Measurements from ENCODE around the gene LRMDA. TPM values are rescaled to one million over a fixed set of nuclear protein-coding genes. Genes with fewer than 3 reads are reported as not detected.

Gene LRMDA
- total RNA-seq, 5 donors from 2014 or later (not counting 1 experiment from before 2014, with no cell fraction given): 0.30 to 1.2 TPM; not detected in 3

DNA sequence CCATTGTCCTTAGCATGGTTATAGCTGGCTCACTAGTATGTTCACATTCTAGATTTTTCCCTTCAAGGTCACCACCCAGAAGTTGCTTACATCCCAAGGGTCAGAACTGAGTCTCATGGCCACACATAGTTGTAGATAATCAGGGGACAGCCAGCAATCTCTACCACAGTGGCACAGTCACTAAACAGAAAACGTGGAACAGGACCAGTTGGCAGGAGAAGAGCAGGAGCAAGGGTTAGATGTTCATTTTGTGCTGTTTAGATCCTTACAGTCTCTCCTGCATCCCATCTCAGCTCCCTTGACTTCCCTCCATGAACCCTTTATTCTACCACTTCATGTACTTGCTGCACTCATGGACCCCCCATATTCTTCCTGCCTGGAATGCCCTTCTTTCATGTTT lies 73.9 kb downstream of the LRMDA start:
- no peak overlapping the region for H3K4me3 ChIP-seq (ENCODE audit: control insufficient read depth in 1 of 2, extremely low read depth in 1 of 2, low read length in 1 of 2)
- DNase-seq (no peak), ATAC-seq (replicated peaks in 1 of 4) (no peak)
- Mint-ChIP-seq H3K36me3 (no peaks in the 10 kb centered on the region), H3K9me3 (no peaks in the 10 kb centered on the region), H3K4me3 (no peak overlapping the region), H3K4me1 (peaks cover 0 to 8% (median 2%) of the 10 kb centered on the region in 3 donors), H3K27ac (no peak overlapping the region), H3K27me3 (peaks cover 3% of the 10 kb centered on the region in 2 donors)
- no peaks in the 10 kb centered on the region for H3K27me3 ChIP-seq (replicated peaks in 1 of 2; ENCODE audit: control insufficient read depth in 2 of 2, extremely low read depth in 1 of 2, insufficient read depth in 2 of 2, low read length in 1 of 2)
- no peaks in the 10 kb centered on the region for H3K36me3 ChIP-seq (ENCODE audit: control insufficient read depth in 2 of 2, extremely low read depth in 1 of 2, insufficient read depth in 1 of 2, low read length in 1 of 2)
- ChIA-PET CTCF (interaction anchor here in 1 of 2 donors (0.6 kb wide), 1 partner anchor 9 kb away, joined by 5 read pairs; no protein-coding TSS in a partner anchor), POLR2A (no interaction called here)
- no peak overlapping the region for H3K27ac ChIP-seq (ENCODE audit: low read length)
- no peaks in the 10 kb centered on the region for H3K4me1 ChIP-seq (ENCODE audit: control insufficient read depth in 1 of 2, extremely low read depth in 1 of 2, insufficient read depth in 2 of 2, low read length in 2 of 2)
- no CpG with 5 or more reads among the region's 1 CpG for WGBS (ENCODE audit: insufficient coverage)
- H3K9me3 ChIP-seq: no peaks in the 10 kb centered on the region

DNA sequence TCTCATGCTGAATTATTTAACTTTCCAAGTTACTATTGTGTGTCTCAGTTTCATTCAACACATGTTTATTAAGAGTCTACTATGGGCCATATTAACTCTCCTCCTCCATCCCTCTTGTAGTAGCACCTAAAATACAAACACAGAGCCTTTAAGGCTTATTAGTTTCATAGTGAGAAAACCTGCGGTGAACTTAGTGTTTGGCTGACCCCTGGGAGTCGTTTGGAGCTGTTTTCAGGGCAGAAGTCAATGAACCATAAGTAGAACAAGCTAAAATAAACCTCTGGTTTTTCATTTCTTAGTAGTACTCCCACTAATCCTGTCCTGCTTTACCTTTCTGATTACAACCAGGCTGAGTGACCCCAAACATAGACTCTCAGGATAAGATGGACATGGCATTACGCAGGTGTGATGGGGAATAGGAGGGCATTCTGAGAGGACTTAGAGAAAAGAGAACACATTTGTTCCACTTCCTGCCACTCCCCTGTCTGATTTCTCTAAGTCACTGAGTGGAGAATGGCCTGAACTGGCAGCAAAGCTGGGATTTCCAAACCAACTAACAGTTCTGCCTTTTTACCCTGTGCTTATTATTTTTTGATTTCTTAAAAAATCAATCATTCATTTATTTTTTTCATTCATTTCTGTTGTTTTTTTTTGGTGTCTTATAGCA lies 74.5 kb downstream of the LRMDA start:
- H3K36me3 Mint-ChIP-seq: no peaks in the 10 kb centered on the region

DNA sequence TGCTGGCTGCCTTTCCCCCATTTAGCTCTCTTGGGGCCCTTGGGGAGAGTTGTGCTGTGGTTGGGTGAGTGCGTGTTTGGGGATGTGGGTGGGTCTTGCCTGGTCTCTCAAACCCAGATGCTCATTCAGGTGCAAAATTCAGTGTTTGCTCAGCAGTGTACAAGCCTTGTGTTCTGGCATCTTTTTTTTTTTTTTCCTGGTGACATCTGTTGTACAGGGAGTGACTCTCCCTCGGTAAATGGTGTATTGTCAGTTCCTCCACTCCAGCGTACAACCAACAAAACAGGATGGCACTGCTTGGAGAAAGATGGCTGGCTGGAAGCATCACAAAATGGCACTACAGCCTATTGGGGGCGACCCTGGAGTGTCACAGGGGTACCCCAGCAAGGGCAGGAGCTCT lies 75.5 kb downstream of the LRMDA start:
- ATAC-seq (replicated peaks in 1 of 4) (no peak), DNase-seq (no peak)
- Mint-ChIP-seq H3K4me1 (peaks cover 0 to 8% (median 2%) of the 10 kb centered on the region in 3 donors), H3K36me3 (no peaks in the 10 kb centered on the region), H3K27ac (no peak overlapping the region), H3K27me3 (peaks cover 3 to 6% of the 10 kb centered on the region in 2 donors), H3K9me3 (no peaks in the 10 kb centered on the region), H3K4me3 (no peak overlapping the region)
- Histone ChIP-seq H3K4me1 (ENCODE audit: control insufficient read depth in 1 of 2, extremely low read depth in 1 of 2, insufficient read depth in 2 of 2, low read length in 2 of 2) (no peaks in the 10 kb centered on the region), H3K36me3 (ENCODE audit: control insufficient read depth in 2 of 2, extremely low read depth in 1 of 2, insufficient read depth in 1 of 2, low read length in 1 of 2) (no peaks in the 10 kb centered on the region), H3K27ac (ENCODE audit: low read length) (no peak overlapping the region), H3K9me3 (no peaks in the 10 kb centered on the region), H3K4me3 (ENCODE audit: control insufficient read depth in 1 of 2, extremely low read depth in 1 of 2, low read length in 1 of 2) (no peak overlapping the region), H3K27me3 (replicated peaks in 1 of 2; ENCODE audit: control insufficient read depth in 2 of 2, extremely low read depth in 1 of 2, insufficient read depth in 2 of 2, low read length in 1 of 2) (peaks cover 0 to 2% of the 10 kb centered on the region in 2 experiments)
- WGBS (ENCODE audit: insufficient coverage): 43% methylated on average over 2 of the region's 4 CpGs
- ChIA-PET POLR2A (no interaction called here), CTCF (no interaction called here)

More for the DNA sequence above, 74.5 kb downstream of the LRMDA start:
- Histone ChIP-seq H3K4me3 (ENCODE audit: control insufficient read depth in 1 of 2, extremely low read depth in 1 of 2, low read length in 1 of 2) (no peak overlapping the region), H3K36me3 (ENCODE audit: control insufficient read depth in 2 of 2, extremely low read depth in 1 of 2, insufficient read depth in 1 of 2, low read length in 1 of 2) (no peaks in the 10 kb centered on the region), H3K27me3 (replicated peaks in 1 of 2; ENCODE audit: control insufficient read depth in 2 of 2, extremely low read depth in 1 of 2, insufficient read depth in 2 of 2, low read length in 1 of 2) (peaks cover 0 to under 1% of the 10 kb centered on the region in 2 experiments), H3K9me3 (no peaks in the 10 kb centered on the region), H3K4me1 (ENCODE audit: control insufficient read depth in 1 of 2, extremely low read depth in 1 of 2, insufficient read depth in 2 of 2, low read length in 2 of 2) (no peaks in the 10 kb centered on the region), H3K27ac (ENCODE audit: low read length) (no peak overlapping the region)
- DNase-seq (no peak), ATAC-seq (replicated peaks in 1 of 4) (no peak)
- Mint-ChIP-seq H3K4me3 (no peak overlapping the region), H3K9me3 (no peaks in the 10 kb centered on the region), H3K27me3 (peaks cover 3 to 6% of the 10 kb centered on the region in 2 donors), H3K4me1 (peaks cover 0 to 8% (median 2%) of the 10 kb centered on the region in 3 donors), H3K27ac (no peak overlapping the region)
- ChIA-PET CTCF (no interaction called here), POLR2A (no interaction called here)
- 75% methylated on average over 2 of the region's 3 CpGs for WGBS (ENCODE audit: insufficient coverage)

DNA sequence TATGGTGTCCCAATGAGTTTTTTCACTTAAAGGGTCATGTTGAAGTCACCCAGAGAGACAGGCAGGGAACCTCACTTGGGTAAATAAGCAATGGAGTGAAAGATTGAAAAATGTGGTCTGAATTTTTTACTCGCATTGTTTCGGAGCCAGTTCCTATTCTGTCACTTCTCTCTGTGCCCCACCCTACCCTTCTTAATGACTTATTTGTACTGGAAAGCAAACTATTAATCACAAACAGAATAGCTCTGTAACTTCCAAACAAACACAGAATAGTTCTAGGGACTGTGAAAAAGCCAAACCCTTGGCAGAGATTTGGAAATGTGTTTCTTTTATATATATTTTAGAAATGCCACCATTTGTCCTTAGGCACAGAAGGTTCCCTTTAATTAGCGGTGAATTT lies 76.0 kb downstream of the LRMDA start:
- CTCF ChIA-PET: no interaction called here
- peaks cover 3 to 7% of the 10 kb centered on the region in 2 donors for H3K27me3 Mint-ChIP-seq
- peaks cover 0 to 8% (median 2%) of the 10 kb centered on the region in 3 donors for H3K4me1 Mint-ChIP-seq
- Histone ChIP-seq H3K27me3 (replicated peaks in 1 of 2; ENCODE audit: control insufficient read depth in 2 of 2, extremely low read depth in 1 of 2, insufficient read depth in 2 of 2, low read length in 1 of 2) (peaks cover 0 to 2% of the 10 kb centered on the region in 2 experiments), H3K4me1 (ENCODE audit: control insufficient read depth in 1 of 2, extremely low read depth in 1 of 2, insufficient read depth in 2 of 2, low read length in 2 of 2) (no peaks in the 10 kb centered on the region), H3K36me3 (ENCODE audit: control insufficient read depth in 2 of 2, extremely low read depth in 1 of 2, insufficient read depth in 1 of 2, low read length in 1 of 2) (no peaks in the 10 kb centered on the region), H3K4me3 (ENCODE audit: control insufficient read depth in 1 of 2, extremely low read depth in 1 of 2, low read length in 1 of 2) (no peak overlapping the region), H3K9me3 (no peaks in the 10 kb centered on the region), H3K27ac (ENCODE audit: low read length) (no peak overlapping the region)
- POLR2A ChIA-PET: no interaction called here
- H3K9me3 Mint-ChIP-seq: no peaks in the 10 kb centered on the region
- no peak for DNase-seq
- H3K27ac Mint-ChIP-seq: no peak overlapping the region
- H3K4me3 Mint-ChIP-seq: no peak overlapping the region
- H3K36me3 Mint-ChIP-seq: no peaks in the 10 kb centered on the region
- ATAC-seq (replicated peaks in 1 of 4): no peak
- no CpG with 5 or more reads among the region's 3 CpGs for WGBS (ENCODE audit: insufficient coverage)

DNA sequence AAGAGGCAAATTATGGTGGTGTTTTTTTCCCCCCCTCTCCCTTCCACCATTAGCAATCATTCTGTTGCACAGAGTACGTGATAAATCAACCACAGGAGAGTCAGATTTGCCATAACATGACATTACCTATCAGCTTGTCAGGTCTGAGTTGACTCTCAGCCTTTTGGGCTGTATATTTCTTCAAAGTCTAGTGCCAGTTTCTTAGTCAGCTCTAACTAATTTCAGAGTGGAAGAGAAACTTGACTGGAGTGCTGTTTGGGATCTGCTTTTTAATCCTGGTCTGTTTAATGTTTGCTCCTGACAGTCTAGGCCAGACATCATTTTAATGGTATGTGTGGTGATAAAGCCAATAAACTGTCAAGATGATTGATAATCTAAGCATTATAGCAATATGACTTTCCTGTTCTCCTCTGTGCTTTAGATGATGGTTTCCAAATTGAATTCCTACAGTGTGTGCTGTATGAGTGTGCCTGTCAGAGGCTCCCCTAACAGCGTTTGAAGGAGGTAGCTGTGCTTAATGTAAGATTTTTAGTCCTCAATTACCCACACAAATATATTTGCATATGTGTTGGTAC lies 76.9 kb downstream of the LRMDA start:
- WGBS (ENCODE audit: insufficient coverage): 50% methylated on average over 1 of the region's 2 CpGs
- no peaks in the 10 kb centered on the region for H3K36me3 Mint-ChIP-seq
- H3K4me1 Mint-ChIP-seq: peaks cover 0 to 8% (median 2%) of the 10 kb centered on the region in 3 donors
- Histone ChIP-seq H3K27me3 (replicated peaks in 1 of 2; ENCODE audit: control insufficient read depth in 2 of 2, extremely low read depth in 1 of 2, insufficient read depth in 2 of 2, low read length in 1 of 2) (peaks cover 0 to 2% of the 10 kb centered on the region in 2 experiments), H3K36me3 (ENCODE audit: control insufficient read depth in 2 of 2, extremely low read depth in 1 of 2, insufficient read depth in 1 of 2, low read length in 1 of 2) (no peaks in the 10 kb centered on the region), H3K9me3 (no peaks in the 10 kb centered on the region), H3K4me3 (ENCODE audit: control insufficient read depth in 1 of 2, extremely low read depth in 1 of 2, low read length in 1 of 2) (no peak overlapping the region), H3K4me1 (ENCODE audit: control insufficient read depth in 1 of 2, extremely low read depth in 1 of 2, insufficient read depth in 2 of 2, low read length in 2 of 2) (no peaks in the 10 kb centered on the region), H3K27ac (ENCODE audit: low read length) (no peak overlapping the region)
- ChIA-PET POLR2A (no interaction called here), CTCF (no interaction called here)
- no peaks in the 10 kb centered on the region for H3K9me3 Mint-ChIP-seq
- H3K4me3 Mint-ChIP-seq: no peak overlapping the region
- ATAC-seq (replicated peaks in 1 of 4) (no peak), DNase-seq (no peak)
- H3K27me3 Mint-ChIP-seq: peaks cover 3 to 9% of the 10 kb centered on the region in 2 donors
- no peak overlapping the region for H3K27ac Mint-ChIP-seq

DNA sequence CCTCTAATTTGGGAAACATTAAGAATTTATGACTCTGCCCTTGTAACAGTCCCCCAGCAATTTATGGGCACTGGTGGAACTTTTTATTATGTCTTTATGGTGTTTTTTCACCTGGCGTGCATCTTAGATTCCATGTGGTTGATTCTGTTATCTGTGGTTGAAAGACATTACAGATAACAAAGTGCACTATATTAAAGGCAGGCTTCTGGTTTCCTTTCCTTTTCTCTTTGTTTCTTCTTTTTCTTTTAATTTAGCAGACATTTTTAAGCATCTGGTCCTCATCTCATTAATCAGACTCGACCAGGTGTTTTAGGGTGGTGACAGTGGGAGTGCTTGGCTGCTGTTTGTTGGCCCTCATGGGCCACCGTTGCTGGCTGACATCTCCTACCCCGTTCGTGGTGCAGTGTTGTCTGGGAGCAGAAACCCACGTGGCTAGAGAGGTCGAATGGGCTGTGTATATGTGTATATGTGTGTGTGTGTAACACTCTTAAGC lies 77.4 kb downstream of the LRMDA start:
- Mint-ChIP-seq H3K4me3 (no peak overlapping the region), H3K36me3 (no peaks in the 10 kb centered on the region)

More for the DNA sequence above, 77.4 kb downstream of the LRMDA start:
- H3K27me3 Mint-ChIP-seq: peaks cover 3 to 14% of the 10 kb centered on the region in 2 donors
- Histone ChIP-seq H3K27ac (ENCODE audit: low read length) (no peak overlapping the region), H3K27me3 (replicated peaks in 1 of 2; ENCODE audit: control insufficient read depth in 2 of 2, extremely low read depth in 1 of 2, insufficient read depth in 2 of 2, low read length in 1 of 2) (peaks cover 0 to 2% of the 10 kb centered on the region in 2 experiments), H3K36me3 (ENCODE audit: control insufficient read depth in 2 of 2, extremely low read depth in 1 of 2, insufficient read depth in 1 of 2, low read length in 1 of 2) (no peaks in the 10 kb centered on the region), H3K4me3 (ENCODE audit: control insufficient read depth in 1 of 2, extremely low read depth in 1 of 2, low read length in 1 of 2) (no peak overlapping the region), H3K9me3 (no peaks in the 10 kb centered on the region), H3K4me1 (ENCODE audit: control insufficient read depth in 1 of 2, extremely low read depth in 1 of 2, insufficient read depth in 2 of 2, low read length in 2 of 2) (no peaks in the 10 kb centered on the region)
- peaks cover 0 to 8% (median 2%) of the 10 kb centered on the region in 3 donors for H3K4me1 Mint-ChIP-seq
- WGBS (ENCODE audit: insufficient coverage): no CpG with 5 or more reads among the region's 7 CpGs
- DNase-seq: no peak
- ATAC-seq (replicated peaks in 1 of 4): no peak
- ChIA-PET CTCF (no interaction called here), POLR2A (no interaction called here)
- no peak overlapping the region for H3K27ac Mint-ChIP-seq
- no peaks in the 10 kb centered on the region for H3K9me3 Mint-ChIP-seq

All from T-cell (primary cell).